Measurements from ENCODE around the gene ERBB4. TPM values are rescaled to one million over a fixed set of nuclear protein-coding genes. Genes with fewer than 3 reads are reported as not detected.

Gene ERBB4
- total and polyA plus RNA-seq, 2 of the 8 experiments (the other 6 are each of a cell fraction or from before 2014, with no cell fraction given), result 0.34 to 1.3 TPM

DNA sequence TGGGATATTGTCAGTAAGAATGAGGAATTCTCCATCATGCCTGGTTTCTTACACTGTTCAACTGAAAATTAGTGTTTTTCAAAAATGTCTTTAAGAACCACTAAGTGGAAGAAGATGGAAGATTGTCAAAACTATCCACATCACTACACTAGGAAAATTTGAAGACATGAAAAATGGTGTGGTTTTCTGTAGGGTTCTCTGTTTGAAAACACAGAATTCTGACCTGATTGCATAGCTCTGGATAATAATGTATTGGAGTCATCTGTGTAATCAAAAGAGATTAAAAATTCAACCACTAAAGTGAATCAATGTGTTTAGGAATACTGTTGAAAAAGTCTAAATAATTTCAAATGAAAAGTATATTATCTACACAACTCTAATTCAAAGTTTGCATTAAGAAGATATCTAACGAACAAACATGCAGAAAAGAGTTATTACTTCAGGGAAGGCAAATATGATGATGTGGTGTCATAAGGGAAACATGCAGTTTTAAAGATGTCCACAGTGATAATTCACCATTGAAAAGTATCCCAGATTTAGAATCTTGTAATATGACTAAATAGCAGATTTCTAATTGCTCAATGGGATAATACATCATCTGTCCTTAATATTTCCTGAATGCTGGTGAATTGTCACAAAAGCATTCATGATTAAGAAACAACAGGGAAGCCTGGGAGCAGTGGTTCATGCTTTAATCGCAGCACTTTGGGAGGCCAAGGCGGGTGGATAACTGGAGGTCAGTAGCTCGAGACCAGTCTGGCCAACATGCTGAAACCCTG is 116.9 kb downstream of the ERBB4 start (continued):
- no peak for TF ChIP-seq HDAC6 (IDR thresholded peaks at IDR 0.05; ENCODE audit: low read depth, low read length)
- no peak for TF ChIP-seq RFX5 (IDR thresholded peaks at IDR 0.05; ENCODE audit: borderline replicate concordance, low read depth, low read length)
- no peak for TF ChIP-seq POLR2A (IDR thresholded peaks at IDR 0.05; ENCODE audit: control extremely low read depth in 1 of 2, low read depth in 2 of 2, low read length in 2 of 2)
- TF ChIP-seq, protein P1, sequence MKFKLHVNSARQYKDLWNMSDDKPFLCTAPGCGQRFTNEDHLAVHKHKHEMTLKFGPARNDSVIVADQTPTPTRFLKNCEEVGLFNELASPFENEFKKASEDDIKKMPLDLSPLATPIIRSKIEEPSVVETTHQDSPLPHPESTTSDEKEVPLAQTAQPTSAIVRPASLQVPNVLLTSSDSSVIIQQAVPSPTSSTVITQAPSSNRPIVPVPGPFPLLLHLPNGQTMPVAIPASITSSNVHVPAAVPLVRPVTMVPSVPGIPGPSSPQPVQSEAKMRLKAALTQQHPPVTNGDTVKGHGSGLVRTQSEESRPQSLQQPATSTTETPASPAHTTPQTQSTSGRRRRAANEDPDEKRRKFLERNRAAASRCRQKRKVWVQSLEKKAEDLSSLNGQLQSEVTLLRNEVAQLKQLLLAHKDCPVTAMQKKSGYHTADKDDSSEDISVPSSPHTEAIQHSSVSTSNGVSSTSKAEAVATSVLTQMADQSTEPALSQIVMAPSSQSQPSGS (IDR thresholded peaks at IDR 0.05; ENCODE audit: low read length), result no peak
- no peak for TF ChIP-seq SP2 (IDR thresholded peaks at IDR 0.05; ENCODE audit: low read length)
- TF ChIP-seq JUND (IDR thresholded peaks at IDR 0.05; ENCODE audit: low read length), result no peak
